ENCODE measurements around the gene CRYBA4. TPM values are rescaled to one million over a fixed set of nuclear protein-coding genes. Genes with fewer than 3 reads are reported as not detected.

CRYBA4 gene
- total RNA-seq, 2 donors from 2014 or later: 3.3 TPM; not detected in 1

DNA sequence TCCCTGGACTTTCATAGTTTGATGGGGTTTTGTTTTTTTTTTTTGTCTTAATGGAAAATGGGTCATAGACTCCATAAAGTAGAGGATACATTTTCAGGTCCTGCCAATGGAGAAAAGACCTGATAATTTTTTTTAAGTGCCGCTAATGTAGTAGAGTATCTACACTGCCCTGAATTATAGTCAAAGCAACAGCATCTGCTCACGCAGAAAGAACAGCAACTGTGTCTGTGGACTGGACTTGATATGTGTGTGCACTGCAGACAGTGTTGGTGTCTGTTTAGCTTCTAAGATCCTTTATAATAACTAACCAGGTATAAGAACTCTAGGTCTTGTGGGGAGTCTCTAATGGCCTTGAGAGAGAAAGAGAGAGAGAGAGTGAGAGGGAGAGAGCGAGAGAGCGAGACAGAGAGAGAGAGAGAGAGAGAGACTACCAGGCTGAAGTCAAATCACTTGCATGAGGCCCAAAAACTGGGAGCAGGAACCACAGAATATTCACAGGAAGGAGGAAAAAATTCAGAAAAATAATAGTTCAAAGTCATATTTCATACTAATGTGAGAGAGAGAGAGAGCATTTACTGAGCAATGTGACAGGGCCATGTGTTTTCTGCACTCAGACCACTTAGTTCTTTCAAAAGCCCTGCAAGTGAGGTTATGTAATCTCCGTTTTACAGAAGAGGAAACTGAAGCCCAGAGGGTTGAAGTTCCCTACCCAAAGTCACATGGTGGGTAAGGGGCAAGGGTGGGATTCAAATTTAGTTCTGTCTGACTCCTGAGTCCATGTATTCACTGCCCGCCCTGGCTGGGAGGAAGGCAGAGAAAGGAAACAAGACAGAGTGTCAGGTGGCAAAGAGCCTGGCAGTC, 27.0 kb downstream of the CRYBA4 start:
- no peak overlapping the region for H3K4me3 ChIP-seq
- DNase-seq (ENCODE audit: low spot score): no peak
- TF ChIP-seq CTCF (IDR thresholded peaks at IDR 0.05) (no peak), POLR2AphosphoS5 (IDR thresholded peaks at IDR 0.05) (no peak), POLR2A (IDR thresholded peaks at IDR 0.05) (no peak)
- intact Hi-C loops (cut with DNase I): no loop called here
- 72% methylated on average over 6 of the region's 6 CpGs for WGBS
- no peaks in the 10 kb centered on the region for H3K4me1 ChIP-seq (replicated peaks)
- no peaks in the 10 kb centered on the region for H3K36me3 ChIP-seq
- no peak overlapping the region for H3K27ac ChIP-seq
- H3K9me3 ChIP-seq: no peaks in the 10 kb centered on the region
- H3K27me3 ChIP-seq (replicated peaks; ENCODE audit: insufficient read depth): no peaks in the 10 kb centered on the region

GRCh38 chr22:26650722-26651421, 29.1 kb downstream of the CRYBA4 start:
- Histone ChIP-seq H3K27me3 (replicated peaks; ENCODE audit: insufficient read depth) (no peaks in the 10 kb centered on the region), H3K4me1 (replicated peaks) (no peaks in the 10 kb centered on the region), H3K4me3 (no peak overlapping the region), H3K27ac (no peak overlapping the region), H3K36me3 (no peaks in the 10 kb centered on the region), H3K9me3 (no peaks in the 10 kb centered on the region)
- DNase-seq (ENCODE audit: low spot score): no peak
- 84% methylated on average over 6 of the region's 6 CpGs for WGBS
- TF ChIP-seq CTCF (IDR thresholded peaks at IDR 0.05): no peak
- no peak for TF ChIP-seq POLR2A (IDR thresholded peaks at IDR 0.05)
- no peak for TF ChIP-seq POLR2AphosphoS5 (IDR thresholded peaks at IDR 0.05)
- intact Hi-C loops (cut with DNase I): no loop called here

GRCh38 chr22:26651815-26652214, 30.1 kb downstream of the CRYBA4 start:
- Histone ChIP-seq H3K27ac (no peak overlapping the region), H3K4me1 (replicated peaks) (no peaks in the 10 kb centered on the region), H3K36me3 (no peaks in the 10 kb centered on the region), H3K9me3 (no peaks in the 10 kb centered on the region), H3K4me3 (no peak overlapping the region), H3K27me3 (replicated peaks; ENCODE audit: insufficient read depth) (peaks cover 1% of the 10 kb centered on the region)
- 78% methylated on average over 10 of the region's 10 CpGs for WGBS
- TF ChIP-seq POLR2A (IDR thresholded peaks at IDR 0.05): no peak
- TF ChIP-seq POLR2AphosphoS5 (IDR thresholded peaks at IDR 0.05): no peak
- TF ChIP-seq CTCF (IDR thresholded peaks at IDR 0.05): no peak
- DNase-seq (ENCODE audit: low spot score): no peak
- intact Hi-C loops (cut with DNase I): no loop called here

- no peaks in the 10 kb centered on the region for H3K9me3 ChIP-seq
- peak within 1 kb of the TSS; percentile 11 to 18 for H3K4me3 ChIP-seq
- no peaks in the 10 kb centered on the region for H3K36me3 ChIP-seq
- no peaks in the 10 kb centered on the region for H3K4me1 ChIP-seq (replicated peaks)
- TF ChIP-seq POLR2AphosphoS5 (IDR thresholded peaks at IDR 0.05) (no peak), POLR2A (IDR thresholded peaks at IDR 0.05) (no peak)
- intact Hi-C loops (cut with DNase I): no loop called here
- WGBS: 1% methylated on average over 62 of the region's 62 CpGs
- no peak for DNase-seq (ENCODE audit: low spot score)
- no peak within 1 kb of the TSS for H3K27ac ChIP-seq
- H3K27me3 ChIP-seq (replicated peaks; ENCODE audit: insufficient read depth): peaks cover 16% of the 10 kb centered on the region
These were observed 35.4 kb downstream of the CRYBA4 start, which contains the start of gene MIAT for GRCh38 chr22:26656891-26657851. Gene MIAT (plus strand): TSS chr22:26657588.

DNA sequence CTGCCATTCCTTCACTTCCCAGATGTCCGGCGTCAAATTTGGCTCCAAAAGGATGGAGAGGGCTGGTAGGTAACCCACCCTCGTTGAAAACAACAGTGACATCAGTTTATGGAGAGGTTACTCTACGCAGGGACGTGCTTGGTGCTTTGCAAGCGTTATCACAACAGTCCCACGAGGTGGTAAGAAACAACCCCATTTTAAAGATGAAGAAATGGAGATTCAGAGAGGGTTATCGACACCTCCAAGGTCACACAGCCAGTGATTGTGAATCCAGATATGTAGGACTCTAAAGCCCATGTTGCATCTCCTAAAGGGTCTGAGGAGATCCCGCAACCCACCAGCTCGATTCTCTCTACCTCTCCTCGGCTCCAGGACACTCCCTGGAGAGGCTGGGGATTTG, 36.4 kb downstream of the CRYBA4 start:
- no peak overlapping the region for H3K4me3 ChIP-seq
- peaks cover 17% of the 10 kb centered on the region for H3K27me3 ChIP-seq (replicated peaks; ENCODE audit: insufficient read depth)
- no peak for TF ChIP-seq POLR2AphosphoS5 (IDR thresholded peaks at IDR 0.05)
- TF ChIP-seq POLR2A (IDR thresholded peaks at IDR 0.05): no peak
- no peak for TF ChIP-seq CTCF (IDR thresholded peaks at IDR 0.05)
- H3K27ac ChIP-seq: no peak overlapping the region
- 6% methylated on average over 11 of the region's 11 CpGs for WGBS
- H3K36me3 ChIP-seq: no peaks in the 10 kb centered on the region
- no peaks in the 10 kb centered on the region for H3K4me1 ChIP-seq (replicated peaks)
- H3K9me3 ChIP-seq: no peaks in the 10 kb centered on the region
- no peak for DNase-seq (ENCODE audit: low spot score)
- intact Hi-C loops (cut with DNase I): no loop called here
